Measurements from ENCODE around the gene OR51M1.

- TF ChIP-seq POLR2A (IDR thresholded peaks at IDR 0.05; ENCODE audit: low read depth, low read length) (no peak), TAF1 (IDR thresholded peaks at IDR 0.05; ENCODE audit: borderline replicate concordance, low read depth, low read length) (no peak), POLR2AphosphoS5 (IDR thresholded peaks at IDR 0.05; ENCODE audit: low read depth, low read length) (no peak)
Measured at GRCh38 chr11:5369789-5370188, 13.8 kb upstream of the OR51M1 start.

Measured in GM12892 (cell line).